IMR-90 (cell line): ENCODE measurements around the gene ACAT2.

Experiments used
- POLR2A ChIP-seq: IDR thresholded peaks from 2 replicates; pipeline ENCODE4 v1.6.1; 2012; ENCODE audit warnings: mild to moderate bottlenecking, low read depth, low read length
- RAD21 ChIP-seq: IDR thresholded peaks from 2 replicates; pipeline ENCODE4 v1.6.1; 2012; ENCODE audit warnings: low read length, improper control_type of control experiment
- RFX5 ChIP-seq: IDR thresholded peaks from 2 replicates; pipeline ENCODE4 v1.8.0; 2012; ENCODE audit warnings: low read depth, mild to moderate bottlenecking, low read length, moderate library complexity
- TF ChIP-seq, protein P1 (sequence below): conservative IDR thresholded peaks from 2 replicates; pipeline ENCODE4 v1.5.1; 2012; ENCODE audit warnings: mild to moderate bottlenecking, low read depth, low read length, improper control_type of control experiment

GRCh38 chr6:159819098-159819497 lies 57.3 kb downstream of the ACAT2 start:
- TF ChIP-seq RFX5: no peak
- TF ChIP-seq, protein P1, sequence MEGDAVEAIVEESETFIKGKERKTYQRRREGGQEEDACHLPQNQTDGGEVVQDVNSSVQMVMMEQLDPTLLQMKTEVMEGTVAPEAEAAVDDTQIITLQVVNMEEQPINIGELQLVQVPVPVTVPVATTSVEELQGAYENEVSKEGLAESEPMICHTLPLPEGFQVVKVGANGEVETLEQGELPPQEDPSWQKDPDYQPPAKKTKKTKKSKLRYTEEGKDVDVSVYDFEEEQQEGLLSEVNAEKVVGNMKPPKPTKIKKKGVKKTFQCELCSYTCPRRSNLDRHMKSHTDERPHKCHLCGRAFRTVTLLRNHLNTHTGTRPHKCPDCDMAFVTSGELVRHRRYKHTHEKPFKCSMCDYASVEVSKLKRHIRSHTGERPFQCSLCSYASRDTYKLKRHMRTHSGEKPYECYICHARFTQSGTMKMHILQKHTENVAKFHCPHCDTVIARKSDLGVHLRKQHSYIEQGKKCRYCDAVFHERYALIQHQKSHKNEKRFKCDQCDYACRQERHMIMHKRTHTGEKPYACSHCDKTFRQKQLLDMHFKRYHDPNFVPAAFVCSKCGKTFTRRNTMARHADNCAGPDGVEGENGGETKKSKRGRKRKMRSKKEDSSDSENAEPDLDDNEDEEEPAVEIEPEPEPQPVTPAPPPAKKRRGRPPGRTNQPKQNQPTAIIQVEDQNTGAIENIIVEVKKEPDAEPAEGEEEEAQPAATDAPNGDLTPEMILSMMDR: no peak
- no peak for TF ChIP-seq POLR2A
- TF ChIP-seq RAD21: no peak
